ENCODE data around the gene WIPF3.

WIPF3 gene

DNA sequence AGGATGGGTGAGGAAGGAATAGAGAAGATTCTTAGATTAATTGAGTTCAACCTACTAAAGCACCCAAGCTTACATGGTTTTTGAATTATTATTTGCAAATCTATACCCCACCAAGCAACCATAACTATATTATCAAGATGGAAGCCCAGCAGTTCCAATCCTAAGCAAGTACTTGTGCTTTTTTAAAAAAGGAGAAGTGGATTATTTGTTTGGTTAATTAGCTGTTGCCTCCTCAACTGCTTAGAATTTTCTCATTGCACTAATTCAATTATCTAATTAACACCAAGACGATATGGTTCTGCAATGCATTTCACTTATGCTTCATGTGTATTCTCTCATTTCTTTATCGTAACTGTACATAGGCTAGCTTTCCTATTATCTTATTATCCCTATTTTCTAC is 27.3 kb upstream of the WIPF3 start:
- Histone ChIP-seq H3K4me3 (no peak overlapping the region), H3K27ac (no peak overlapping the region)
- no peak for DNase-seq (ENCODE audit: low spot score)
- no peak for TF ChIP-seq CTCF (IDR thresholded peaks at IDR 0.05)

DNA sequence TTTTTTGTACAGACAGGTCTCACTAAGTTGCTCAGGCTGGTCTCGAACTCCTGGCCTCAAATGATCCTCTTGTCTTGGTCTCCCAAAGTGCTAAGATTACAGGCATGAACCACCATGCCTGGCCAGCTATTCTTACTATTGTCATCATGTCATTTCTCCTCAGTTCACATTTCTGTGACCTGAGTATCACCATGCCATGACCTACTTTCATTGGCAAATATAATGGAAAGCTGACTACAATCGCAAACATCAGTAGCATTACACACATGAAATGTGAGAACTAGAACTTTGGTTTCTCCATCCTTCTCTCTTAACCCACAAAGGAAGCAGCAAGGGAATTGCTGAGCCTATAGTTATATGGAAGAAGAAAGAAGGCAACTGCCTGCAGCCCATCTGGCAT is 26.0 kb upstream of the WIPF3 start:
- TF ChIP-seq CTCF (IDR thresholded peaks at IDR 0.05): no peak
- DNase-seq (ENCODE audit: low spot score): no peak
- Histone ChIP-seq H3K27ac (no peak overlapping the region), H3K4me3 (no peak overlapping the region)

DNA sequence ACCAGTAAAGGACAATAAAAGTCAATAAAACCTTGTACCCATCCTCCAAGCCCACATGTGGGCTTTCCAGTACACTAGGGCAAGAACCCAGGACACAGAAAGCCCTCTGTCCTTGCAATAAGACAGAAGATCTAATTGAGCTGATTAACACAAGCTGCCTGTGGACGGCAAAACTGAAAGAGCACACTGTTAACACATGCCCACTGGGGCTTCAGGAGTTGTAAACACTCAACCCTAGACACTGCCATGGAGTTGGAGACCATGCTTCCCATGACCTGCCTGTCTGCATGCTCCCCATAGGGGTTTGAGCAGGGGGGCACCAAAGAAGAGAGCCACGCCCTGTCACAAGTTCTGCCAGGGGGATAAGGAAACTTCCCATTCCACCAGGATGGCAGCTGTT is 22.6 kb upstream of the WIPF3 start:
- no peak for DNase-seq (ENCODE audit: low spot score)
- H3K27ac ChIP-seq: no peak overlapping the region
- H3K4me3 ChIP-seq: no peak overlapping the region
- no peak for TF ChIP-seq CTCF (IDR thresholded peaks at IDR 0.05)

GRCh38 chr7:29793507-29793906 is 12.8 kb upstream of the WIPF3 start:
- no peak for TF ChIP-seq CTCF (IDR thresholded peaks at IDR 0.05)
- DNase-seq (ENCODE audit: low spot score): no peak
- no peak overlapping the region for H3K4me3 ChIP-seq
- H3K27ac ChIP-seq: no peak overlapping the region

- TF ChIP-seq CTCF (IDR thresholded peaks at IDR 0.05): no peak
- no peak for DNase-seq (ENCODE audit: low spot score)
Measured at GRCh38 chr7:29794959-29795629, 11.2 kb upstream of the WIPF3 start.

GRCh38 chr7:29795696-29796580 is 10.4 kb upstream of the WIPF3 start:
- Histone ChIP-seq H3K27ac (no peak overlapping the region), H3K4me3 (no peak overlapping the region)
- no peak for DNase-seq (ENCODE audit: low spot score)
- TF ChIP-seq CTCF (IDR thresholded peaks at IDR 0.05): no peak

More at GRCh38 chr7:29794959-29795629, 11.2 kb upstream of the WIPF3 start:
- H3K4me3 ChIP-seq: no peak overlapping the region
- no peak overlapping the region for H3K27ac ChIP-seq
